BE2C (cell line): ENCODE results near the gene KDM5C.

Experiments
- DNase-seq: peaks from one replicate; pipeline ENCODE4 v3.0.0-alpha.2; 2020
- H3K27me3 ChIP-seq: fragments of 250-450 bp; sonication (Bioruptor Pico); 2 replicates; pipeline ENCODE4 v1.5.1; 2020; ENCODE audit warnings: mild to moderate bottlenecking
- H3K36me3 ChIP-seq: fragments of 250-450 bp; sonication (Bioruptor Pico); 2 replicates; pipeline ENCODE4 v1.5.1; 2020; ENCODE audit warnings: mild to moderate bottlenecking
- H3K4me1 ChIP-seq: fragments of 250-450 bp; sonication (Bioruptor Pico); 2 replicates; pipeline ENCODE4 v1.5.1; 2020
- H3K4me3 ChIP-seq: 2 replicates; pipeline ENCODE4 v1.5.1; 2011; ENCODE audit warnings: low read depth, low read length
- H3K9me3 ChIP-seq: fragments of 250-450 bp; sonication (Bioruptor Pico); 2 replicates; pipeline ENCODE4 v1.5.1; 2020
- CTCF ChIP-seq: IDR thresholded peaks from 2 replicates; pipeline ENCODE4 v1.5.1; 2012; ENCODE audit warnings: mild to moderate bottlenecking, low read depth, low read length

Gene KDM5C

GRCh38 chrX:53254570-53255461, 29.8 kb upstream of the KDM5C start:
- H3K27me3 ChIP-seq: no peaks in the 10 kb centered on the region
- H3K4me1 ChIP-seq: no peaks in the 10 kb centered on the region
- no peaks in the 10 kb centered on the region for H3K9me3 ChIP-seq
- H3K4me3 ChIP-seq: no peak overlapping the region
- no peaks in the 10 kb centered on the region for H3K36me3 ChIP-seq
- no peak for DNase-seq
- no peak for TF ChIP-seq CTCF

- Histone ChIP-seq H3K4me1 (no peaks in the 10 kb centered on the region), H3K9me3 (no peaks in the 10 kb centered on the region), H3K36me3 (no peaks in the 10 kb centered on the region), H3K4me3 (no peak overlapping the region), H3K27me3 (no peaks in the 10 kb centered on the region)
- TF ChIP-seq CTCF: no peak
- no peak for DNase-seq
Measured at GRCh38 chrX:53253293-53254020, 28.4 kb upstream of the KDM5C start.

GRCh38 chrX:53251307-53251706, 26.3 kb upstream of the KDM5C start:
- no peak overlapping the region for H3K4me3 ChIP-seq
- no peak for DNase-seq

GRCh38 chrX:53250556-53250955, 25.5 kb upstream of the KDM5C start:
- no peak overlapping the region for H3K4me3 ChIP-seq
- no peak for TF ChIP-seq CTCF
- H3K27me3 ChIP-seq: no peaks in the 10 kb centered on the region
- no peaks in the 10 kb centered on the region for H3K36me3 ChIP-seq
- DNase-seq: no peak
- no peaks in the 10 kb centered on the region for H3K9me3 ChIP-seq
- no peaks in the 10 kb centered on the region for H3K4me1 ChIP-seq

More at GRCh38 chrX:53251307-53251706, 26.3 kb upstream of the KDM5C start:
- H3K27me3 ChIP-seq: no peaks in the 10 kb centered on the region
- H3K36me3 ChIP-seq: no peaks in the 10 kb centered on the region
- no peak for TF ChIP-seq CTCF
- H3K9me3 ChIP-seq: no peaks in the 10 kb centered on the region
- no peaks in the 10 kb centered on the region for H3K4me1 ChIP-seq

- no peak for DNase-seq
- Histone ChIP-seq H3K36me3 (no peaks in the 10 kb centered on the region), H3K9me3 (no peaks in the 10 kb centered on the region), H3K4me1 (no peaks in the 10 kb centered on the region), H3K4me3 (no peak overlapping the region), H3K27me3 (no peaks in the 10 kb centered on the region)
- no peak for TF ChIP-seq CTCF
Measured at GRCh38 chrX:53249408-53250042, 24.5 kb upstream of the KDM5C start.
